ENCODE data around the gene ICAM2. TPM values are rescaled to one million over a fixed set of nuclear protein-coding genes. Genes with fewer than 3 reads are reported as not detected.

ICAM2 gene
- total and polyA plus RNA-seq, 4 donors = 9.6 to 17.5 (median 12.4) TPM

GRCh38 chr17:64041912-64042311 lies 21.5 kb upstream of the ICAM2 start:
- TF ChIP-seq RAD21 (IDR thresholded peaks at IDR 0.05) = no peak
- TF ChIP-seq TAF1 (conservative IDR thresholded peaks at IDR 0.05) = no peak
- no peak for TF ChIP-seq NR2F2 (IDR thresholded peaks at IDR 0.05)
- no peak for TF ChIP-seq HNF4A (conservative IDR thresholded peaks at IDR 0.05)
- TF ChIP-seq FOXA1 (IDR thresholded peaks at IDR 0.05) = no peak
- no peak for TF ChIP-seq FOXA2 (IDR thresholded peaks at IDR 0.05)
- TF ChIP-seq EGR1 (IDR thresholded peaks at IDR 0.05; ENCODE audit: low read depth in 2 of 2) = no peak
- no peak for TF ChIP-seq HNF4G (IDR thresholded peaks at IDR 0.05)
- TF ChIP-seq CTCF (IDR thresholded peaks at IDR 0.05; ENCODE audit: low read depth, low read length, missing input control) = no peak
- no peak for TF ChIP-seq GABPA (IDR thresholded peaks at IDR 0.05 in 1 of 2, conservative IDR thresholded peaks at IDR 0.05 in 1 of 2)
- H3K36me3 ChIP-seq (ENCODE audit: control insufficient read depth in 4 of 4, insufficient read depth in 3 of 4, low read depth in 1 of 4, low read length in 3 of 4) = peaks cover 16 to 62% (median 59%) of the 10 kb centered on the region in 4 donors
- H3K9ac ChIP-seq (ENCODE audit: low read depth in 1 of 2, low read length in 2 of 2) = no peak overlapping the region
- 74% methylated on average over 11 of the region's 11 CpGs for WGBS
- H3K4me3 ChIP-seq (ENCODE audit: low read depth in 1 of 3, low read length in 3 of 3) = no peak overlapping the region
- no peaks in the 10 kb centered on the region for H3K27me3 ChIP-seq (ENCODE audit: control insufficient read depth in 4 of 4, insufficient read depth in 4 of 4, low read length in 3 of 4)
- H3K27ac ChIP-seq (ENCODE audit: low read depth in 1 of 2, low read length in 2 of 2) = no peak overlapping the region
- no peak for DNase-seq (ENCODE audit: low spot score)
- no peaks in the 10 kb centered on the region for H3K9me3 ChIP-seq (ENCODE audit: control insufficient read depth in 4 of 4, low read length in 3 of 4)
- H3K4me1 ChIP-seq (ENCODE audit: control insufficient read depth in 4 of 4, insufficient read depth in 4 of 4, low read length in 3 of 4) = peaks cover 0 to 9% (median 3%) of the 10 kb centered on the region in 4 donors

- peaks cover 0 to 9% (median 3%) of the 10 kb centered on the region in 4 donors for H3K4me1 ChIP-seq (ENCODE audit: control insufficient read depth in 4 of 4, insufficient read depth in 4 of 4, low read length in 3 of 4)
- H3K27ac ChIP-seq (ENCODE audit: low read depth in 1 of 2, low read length in 2 of 2) = no peak overlapping the region
- peaks cover 11 to 47% (median 43%) of the 10 kb centered on the region in 4 donors for H3K36me3 ChIP-seq (ENCODE audit: control insufficient read depth in 4 of 4, insufficient read depth in 3 of 4, low read depth in 1 of 4, low read length in 3 of 4)
- TF ChIP-seq HNF4G (IDR thresholded peaks at IDR 0.05) (no peak), REST (IDR thresholded peaks at IDR 0.05) (no peak), HNF4A (conservative IDR thresholded peaks at IDR 0.05) (no peak), FOXA2 (IDR thresholded peaks at IDR 0.05) (no peak), CTCF (IDR thresholded peaks at IDR 0.05; ENCODE audit: low read depth, low read length, missing input control) (no peak)
- H3K9me3 ChIP-seq (ENCODE audit: control insufficient read depth in 4 of 4, low read length in 3 of 4) = no peaks in the 10 kb centered on the region
- H3K9ac ChIP-seq (ENCODE audit: low read depth in 1 of 2, low read length in 2 of 2) = no peak overlapping the region
- no peak for DNase-seq (ENCODE audit: low spot score)
- no peaks in the 10 kb centered on the region for H3K27me3 ChIP-seq (ENCODE audit: control insufficient read depth in 4 of 4, insufficient read depth in 4 of 4, low read length in 3 of 4)
- H3K4me3 ChIP-seq (ENCODE audit: low read depth in 1 of 3, low read length in 3 of 3) = no peak overlapping the region
- 49% methylated on average over 6 of the region's 6 CpGs for WGBS
Measured at GRCh38 chr17:64040206-64040605, 19.8 kb upstream of the ICAM2 start.

Measured in liver (tissue), 9 donors.